Natural killer cell treated with Interleukin-12 subunit alpha and Interleukin-12 subunit beta and Interleukin-15 and Interleukin-18, amount 100 ng/mL, for 72 hours (primary cell): ENCODE measurements around the gene RASGRF1. TPM values are rescaled to one million over a fixed set of nuclear protein-coding genes. Genes with fewer than 3 reads are reported as not detected.

ENCODE experiments used
- ATAC-seq, 2 donors: fragments of 150-1000 bp; cut with Tn5 transposase in 1 of 2; sonication (Bioruptor Pico), chemical (Tn5 transposase) in 1 of 2; 2 replicates each; pipeline ENCODE4 v1.10.0; 2021
- DNase-seq: peaks from one replicate; pipeline ENCODE4 v3.0.0; 2022; ENCODE audit warnings: low spot score
- H3K27ac Mint-ChIP-seq, 2 donors: 1 replicate in 1 of 2; 2 replicates in 1 of 2; pipeline ENCODE4 v1.8.0; 2022; ENCODE audit warnings: mixed read lengths in 2 of 2, mild to moderate bottlenecking in 1 of 2, moderate library complexity in 1 of 2
- H3K27me3 Mint-ChIP-seq, 2 donors: 1 replicate in 1 of 2; 2 replicates in 1 of 2; pipeline ENCODE4 v1.8.0; 2022; ENCODE audit warnings: mixed read lengths in 2 of 2
- H3K36me3 Mint-ChIP-seq: one replicate; pipeline ENCODE4 v1.8.0; 2022; ENCODE audit warnings: mixed read lengths
- H3K4me1 Mint-ChIP-seq, 2 donors: 1 replicate in 1 of 2; 2 replicates in 1 of 2; pipeline ENCODE4 v1.8.0; 2022; ENCODE audit warnings: low read depth in 2 of 2, mixed read lengths in 2 of 2, mild to moderate bottlenecking in 1 of 2
- H3K4me3 Mint-ChIP-seq: one replicate; pipeline ENCODE4 v1.8.0; 2022; ENCODE audit warnings: mixed read lengths
- H3K9me3 Mint-ChIP-seq: 2 replicates; pipeline ENCODE4 v1.8.0; 2022; ENCODE audit warnings: mixed read lengths
- total RNA-seq, 2 donors: library from RNA; stranded (reverse); gene quantifications; one replicate each; pipeline ENCODE4 v1.2.3, GENCODE V29; 2022

Gene RASGRF1
- total RNA-seq, 2 donors from 2014 or later: 0.11 TPM; not detected in 1

DNA sequence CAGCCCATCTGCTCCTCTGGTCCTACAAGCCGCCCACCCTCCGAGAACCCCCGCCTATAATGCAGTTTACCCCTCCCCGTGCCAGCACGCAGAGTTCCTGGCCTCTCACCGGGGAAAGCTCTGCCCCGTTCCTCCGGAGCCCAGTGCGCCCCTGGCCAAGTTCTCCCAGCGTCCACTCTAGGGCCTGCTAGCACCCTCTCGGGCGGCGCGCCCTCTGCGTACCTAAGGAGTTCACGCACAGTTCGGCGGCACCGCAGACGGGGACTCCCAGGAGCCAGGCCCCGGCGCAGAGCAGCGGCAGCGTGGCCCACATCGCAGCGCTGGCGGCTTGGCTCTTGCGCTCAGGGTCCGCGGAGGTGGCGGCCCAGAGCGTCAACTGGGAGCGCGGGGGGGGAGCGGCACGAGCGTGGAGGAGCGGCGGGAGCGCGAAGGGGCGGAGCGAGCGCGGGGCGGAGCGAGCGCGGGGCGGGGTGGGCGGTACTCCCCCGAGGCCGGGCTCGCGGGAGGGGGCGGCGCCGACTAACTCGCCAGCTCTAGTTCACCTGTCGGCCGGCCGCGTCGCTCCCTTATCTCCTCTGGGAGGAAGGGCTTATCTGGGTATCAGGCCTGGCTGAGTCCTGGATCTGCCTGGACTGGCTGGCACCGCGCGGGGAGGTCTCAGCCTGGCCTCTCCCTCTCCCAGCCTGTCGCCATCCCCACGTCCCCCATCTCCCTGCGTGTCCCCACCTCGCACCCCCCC, 145.7 kb downstream of the RASGRF1 start, which contains the start of gene CTSH:
TSS of gene CTSH (minus strand) at position 378 of the 739 bp plus-strand sequence. CDS start at position 313, 65 bp downstream.
- Mint-ChIP-seq H3K27me3 (peaks cover 3 to 12% of the 10 kb centered on the region in 2 donors), H3K27ac (no peak within 1 kb of the TSS), H3K36me3 (no peaks in the 10 kb centered on the region), H3K4me3 (peak within 1 kb of the TSS; percentile 61), H3K4me1 (no peaks in the 10 kb centered on the region), H3K9me3 (no peaks in the 10 kb centered on the region)
- peak; percentile 70 for DNase-seq
- ATAC-seq: peak; percentile 86 to 90

- DNase-seq: no peak
- Mint-ChIP-seq H3K36me3 (no peaks in the 10 kb centered on the region), H3K4me3 (peak overlapping the region; percentile 61), H3K27me3 (peaks cover 0 to 12% of the 10 kb centered on the region in 2 donors), H3K4me1 (peaks cover 1 to 3% of the 10 kb centered on the region in 2 donors), H3K9me3 (no peaks in the 10 kb centered on the region), H3K27ac (no peak overlapping the region)
- ATAC-seq: peak in 1 of 2 donors; percentile 6
Observed at GRCh38 chr15:78944202-78944625, 146.4 kb downstream of the RASGRF1 start.

- Mint-ChIP-seq H3K4me3 (peak overlapping the region; percentile 61), H3K4me1 (peaks cover 3 to 7% of the 10 kb centered on the region in 2 donors), H3K9me3 (no peaks in the 10 kb centered on the region), H3K36me3 (no peaks in the 10 kb centered on the region), H3K27ac (no peak overlapping the region), H3K27me3 (peaks cover 0 to 12% of the 10 kb centered on the region in 2 donors)
- no peak for ATAC-seq
- no peak for DNase-seq
Observed at GRCh38 chr15:78943692-78944091, 146.9 kb downstream of the RASGRF1 start.

DNA sequence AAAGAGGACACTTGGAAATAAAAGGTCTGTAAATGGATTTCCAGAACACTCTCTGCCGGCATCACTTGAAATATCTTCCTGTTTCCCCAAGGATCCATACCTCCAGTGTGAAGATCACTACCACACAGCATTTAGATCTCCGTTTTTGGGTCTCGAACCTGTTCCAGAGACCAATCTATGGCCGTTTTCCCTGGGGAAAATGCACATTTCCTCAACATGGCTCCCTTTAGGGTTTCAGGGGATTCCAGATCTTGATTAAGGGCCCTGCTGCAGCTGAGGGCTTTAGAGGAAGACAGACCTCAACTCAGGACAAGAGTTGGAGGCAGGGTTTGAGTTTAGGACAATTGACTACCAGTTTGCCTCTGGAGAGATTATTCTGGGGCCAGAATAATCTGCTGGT, 147.8 kb downstream of the RASGRF1 start:
- H3K4me3 Mint-ChIP-seq: no peak overlapping the region
- peaks cover 8 to 14% of the 10 kb centered on the region in 2 donors for H3K4me1 Mint-ChIP-seq

DNA sequence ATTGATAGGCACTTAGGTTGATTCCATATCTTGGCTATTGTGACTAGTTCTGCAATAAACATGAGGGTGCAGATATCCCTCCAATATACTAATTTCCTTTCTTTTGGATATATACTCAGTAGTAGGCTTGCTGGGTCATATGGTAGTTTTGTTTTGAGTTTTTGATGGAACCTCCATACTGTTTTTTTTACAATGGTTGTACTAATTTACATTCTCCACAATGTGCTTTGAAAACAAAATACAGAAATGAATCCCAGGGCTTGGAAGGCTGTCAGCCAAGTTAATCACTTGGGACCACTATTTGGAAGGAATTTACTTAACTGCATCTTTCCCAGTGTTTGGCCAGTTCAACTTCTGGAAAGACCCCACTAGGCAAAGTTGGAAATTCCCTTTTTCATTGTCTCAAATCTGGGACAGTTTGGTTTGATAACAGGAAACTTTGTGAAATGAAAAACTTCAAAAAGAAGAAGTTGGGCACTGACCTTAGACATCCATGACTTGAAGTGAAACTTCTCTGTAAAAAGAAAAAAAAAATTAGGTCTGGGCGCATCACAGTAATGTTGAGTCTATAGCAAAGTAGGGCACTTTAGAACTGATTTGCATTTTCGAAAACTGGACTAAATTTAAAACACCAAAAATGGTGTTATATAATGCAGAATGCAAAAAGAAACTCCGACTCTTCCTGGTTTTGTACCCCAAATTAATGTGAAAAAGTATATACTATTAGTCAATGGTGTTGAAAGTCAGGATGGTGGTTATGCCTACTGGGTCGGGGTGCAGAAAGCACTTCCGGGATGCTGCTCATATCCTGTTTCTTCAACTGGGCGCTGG, 151.7 kb downstream of the RASGRF1 start:
- ATAC-seq (peak; percentile 72 to 85), DNase-seq (no peak)
- Mint-ChIP-seq H3K27me3 (peaks cover 8% of the 10 kb centered on the region in 2 donors), H3K4me3 (peak overlapping the region; percentile 67), H3K36me3 (peaks cover 6% of the 10 kb centered on the region), H3K4me1 (peaks cover 10 to 18% of the 10 kb centered on the region in 2 donors), H3K27ac (peak overlapping the region; percentile 56 to 72), H3K9me3 (no peaks in the 10 kb centered on the region)

More for the DNA sequence above, 147.8 kb downstream of the RASGRF1 start:
- DNase-seq (no peak), ATAC-seq (no peak)
- Mint-ChIP-seq H3K27me3 (peaks cover 8 to 18% of the 10 kb centered on the region in 2 donors), H3K27ac (no peak overlapping the region), H3K9me3 (no peaks in the 10 kb centered on the region), H3K36me3 (peaks cover 6% of the 10 kb centered on the region)

- Mint-ChIP-seq H3K4me3 (peak overlapping the region; percentile 38), H3K27me3 (peaks cover 5 to 8% of the 10 kb centered on the region in 2 donors), H3K9me3 (no peaks in the 10 kb centered on the region), H3K27ac (no peak overlapping the region), H3K36me3 (peaks cover 6% of the 10 kb centered on the region), H3K4me1 (peaks cover 10 to 18% of the 10 kb centered on the region in 2 donors)
- DNase-seq: no peak
- ATAC-seq: peak in 1 of 2 donors; percentile 35
Observed at GRCh38 chr15:78937132-78937739, 153.3 kb downstream of the RASGRF1 start.

DNA sequence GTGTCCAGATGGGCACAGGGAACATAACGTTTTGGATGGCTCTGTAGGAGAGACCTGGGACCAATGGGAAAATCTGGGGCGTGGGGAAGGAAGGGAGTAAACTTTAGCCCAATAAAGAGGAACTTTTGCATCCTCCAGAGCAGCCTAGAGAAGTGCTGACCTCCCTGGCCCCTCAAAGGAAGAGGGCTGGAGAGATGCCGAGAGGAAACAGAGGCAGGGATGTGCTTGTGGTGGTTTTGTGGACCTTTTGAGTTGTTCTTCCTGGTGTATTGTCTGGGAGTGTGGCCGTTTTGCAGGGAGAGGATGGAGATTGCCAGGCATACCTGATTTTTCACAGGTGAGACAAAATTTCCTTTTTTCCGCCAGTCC, 155.9 kb downstream of the RASGRF1 start:
- H3K27ac Mint-ChIP-seq: no peak overlapping the region
- peaks cover 10 to 18% of the 10 kb centered on the region in 2 donors for H3K4me1 Mint-ChIP-seq
- H3K36me3 Mint-ChIP-seq: peaks cover 6% of the 10 kb centered on the region
- no peak for DNase-seq
- peaks cover 5 to 8% of the 10 kb centered on the region in 2 donors for H3K27me3 Mint-ChIP-seq
- no peak for ATAC-seq
- no peak overlapping the region for H3K4me3 Mint-ChIP-seq
- H3K9me3 Mint-ChIP-seq: no peaks in the 10 kb centered on the region

- H3K36me3 Mint-ChIP-seq: peaks cover 6% of the 10 kb centered on the region
- H3K4me1 Mint-ChIP-seq: peaks cover 7 to 14% of the 10 kb centered on the region in 2 donors
- peaks cover 5 to 8% of the 10 kb centered on the region in 2 donors for H3K27me3 Mint-ChIP-seq
- ATAC-seq (no peak), DNase-seq (no peak)
- H3K27ac Mint-ChIP-seq: no peak overlapping the region
- no peaks in the 10 kb centered on the region for H3K9me3 Mint-ChIP-seq
- H3K4me3 Mint-ChIP-seq: no peak overlapping the region
Observed at GRCh38 chr15:78933823-78934654, 156.5 kb downstream of the RASGRF1 start.

- no peak overlapping the region for H3K27ac Mint-ChIP-seq
- no peak for DNase-seq
- no peaks in the 10 kb centered on the region for H3K9me3 Mint-ChIP-seq
- peaks cover 3 to 8% of the 10 kb centered on the region in 2 donors for H3K4me1 Mint-ChIP-seq
- ATAC-seq: no peak
- peaks cover 2 to 4% of the 10 kb centered on the region in 2 donors for H3K27me3 Mint-ChIP-seq
- no peak overlapping the region for H3K4me3 Mint-ChIP-seq
- peaks cover 3% of the 10 kb centered on the region for H3K36me3 Mint-ChIP-seq
Observed at GRCh38 chr15:78933187-78933822, 157.3 kb downstream of the RASGRF1 start.

- Mint-ChIP-seq H3K27ac (no peak overlapping the region), H3K4me3 (no peak overlapping the region), H3K4me1 (peaks cover under 1 to 3% of the 10 kb centered on the region in 2 donors), H3K9me3 (no peaks in the 10 kb centered on the region), H3K36me3 (no peaks in the 10 kb centered on the region), H3K27me3 (no peaks in the 10 kb centered on the region)
- ATAC-seq: no peak
- no peak for DNase-seq
Observed at GRCh38 chr15:78932258-78932808, 158.2 kb downstream of the RASGRF1 start.

GRCh38 chr15:78931439-78932257, 158.9 kb downstream of the RASGRF1 start:
- no peak overlapping the region for H3K27ac Mint-ChIP-seq

More at GRCh38 chr15:78931439-78932257, 158.9 kb downstream of the RASGRF1 start:
- Mint-ChIP-seq H3K9me3 (no peaks in the 10 kb centered on the region), H3K4me1 (no peaks in the 10 kb centered on the region), H3K27me3 (no peaks in the 10 kb centered on the region), H3K36me3 (no peaks in the 10 kb centered on the region), H3K4me3 (no peak overlapping the region)
- DNase-seq: no peak
- ATAC-seq: peak in 1 of 2 donors; percentile 11
